Measurements from ENCODE around the gene CD207.

- TF ChIP-seq POLR2A (IDR thresholded peaks at IDR 0.05; ENCODE audit: low read length) (no peak), GATA1 (IDR thresholded peaks at IDR 0.05; ENCODE audit: low read depth, low read length) (no peak)
These were observed 7.5 kb downstream of the CD207 start for GRCh38 chr2:70828115-70828514.

Measured in erythroblast (primary cell).